ENCODE measurements around the gene SEC14L2.
"Not testable (repeated sequence)": the region's sequence is repeated elsewhere in the genome, so short reads cannot be mapped to it uniquely, and the experiment has no call there.

SEC14L2 gene

DNA sequence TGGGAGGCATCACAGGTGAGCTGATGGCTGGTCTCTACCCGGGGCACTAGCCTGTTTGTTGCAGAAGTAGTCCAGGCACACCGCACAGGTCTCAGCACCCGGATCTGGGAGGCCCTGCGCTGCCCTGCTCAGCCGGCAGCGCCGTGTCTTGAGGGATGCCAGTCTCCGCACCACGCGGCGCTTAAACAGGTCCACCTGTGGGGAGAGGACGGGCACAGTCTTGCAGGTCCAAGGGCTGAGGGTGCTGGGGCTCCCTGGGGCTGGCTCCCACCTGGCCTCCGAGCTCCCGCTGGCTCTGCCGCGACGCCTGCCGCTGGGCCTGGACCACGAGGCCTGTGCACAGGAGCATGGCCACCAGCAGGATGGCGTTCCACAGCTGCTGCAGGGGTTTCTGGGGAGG is 16.8 kb upstream of the SEC14L2 start:
- DNase-seq = no peak

GRCh38 chr22:30381264-30381663 is 15.6 kb upstream of the SEC14L2 start:
- no peak for DNase-seq

GRCh38 chr22:30382340-30382739 is 14.5 kb upstream of the SEC14L2 start:
- DNase-seq = no peak

DNA sequence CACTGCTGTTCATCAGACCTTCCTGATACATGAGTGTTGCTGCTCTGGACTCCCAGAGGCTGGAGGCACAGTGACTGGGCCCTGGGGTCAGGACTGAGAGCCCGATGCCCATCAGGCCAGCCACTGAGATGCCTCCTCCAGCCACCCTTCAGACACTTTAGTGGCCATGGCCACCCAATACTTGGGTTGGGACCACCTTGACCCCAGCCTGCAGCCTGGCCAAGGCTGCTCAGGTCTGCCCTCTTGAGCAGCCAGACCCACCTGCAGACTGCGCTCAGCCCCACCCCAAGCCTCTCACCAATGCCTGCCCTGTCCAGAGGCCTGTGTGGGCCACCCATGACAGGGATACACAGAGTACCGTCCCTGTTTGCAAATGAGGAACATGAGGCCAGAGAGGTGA is 13.8 kb upstream of the SEC14L2 start:
- DNase-seq = no peak

DNA sequence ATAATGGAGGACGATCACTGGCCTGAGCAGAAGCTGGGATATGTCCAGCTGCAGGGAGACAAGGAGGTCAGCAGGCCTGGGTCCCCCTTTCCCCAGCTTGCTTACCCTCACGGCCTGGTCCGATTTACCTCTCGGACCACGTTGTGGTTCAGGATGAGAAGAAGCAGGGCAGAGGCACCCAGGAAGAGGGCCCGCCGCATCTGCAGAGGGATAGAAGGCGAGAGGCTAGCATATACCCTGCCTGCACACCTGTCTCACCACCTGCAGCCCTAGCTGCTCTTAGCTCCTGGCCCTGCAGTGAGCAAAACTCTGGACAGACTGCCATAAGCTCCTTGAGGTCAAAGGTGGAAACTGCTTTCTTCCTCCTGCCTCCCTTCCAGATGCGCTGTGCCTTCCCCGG is 10.9 kb upstream of the SEC14L2 start:
- DNase-seq = no peak

DNA sequence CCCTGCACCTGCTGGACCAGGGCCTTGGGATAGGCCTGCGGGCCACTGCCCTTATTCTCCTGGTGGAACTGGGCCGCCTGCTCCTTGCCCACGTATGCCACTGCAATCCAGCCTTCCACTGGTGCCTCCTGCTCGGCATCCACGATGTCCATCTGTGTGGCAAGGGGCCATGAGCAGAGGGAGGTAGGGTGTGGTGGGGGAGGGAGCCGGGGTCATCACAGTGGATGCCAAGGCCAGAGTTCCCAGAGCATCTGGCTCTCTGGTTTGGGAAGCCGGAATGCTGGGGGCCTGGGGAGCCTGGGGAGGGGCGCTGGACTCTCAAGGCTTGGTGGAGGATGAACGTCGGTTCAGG is 10.2 kb upstream of the SEC14L2 start:
- no peak for DNase-seq

- peak; percentile 68 to 83 for DNase-seq
These were observed 9.6 kb upstream of the SEC14L2 start, which contains the start of gene RNF215 for GRCh38 chr22:30386960-30387827. RNF215 (minus strand) TSS chr22:30387411; CDS start chr22:30387313, 98 bp downstream.

- peak; percentile 74 to 77 for DNase-seq
These were observed 5.7 kb upstream of the SEC14L2 start for GRCh38 chr22:30390974-30391691.

GRCh38 chr22:30392661-30393321 is 4.0 kb upstream of the SEC14L2 start:
- DNase-seq = no peak

- DNase-seq = no peak
These were observed 3.5 kb upstream of the SEC14L2 start for GRCh38 chr22:30393322-30393680.

DNA sequence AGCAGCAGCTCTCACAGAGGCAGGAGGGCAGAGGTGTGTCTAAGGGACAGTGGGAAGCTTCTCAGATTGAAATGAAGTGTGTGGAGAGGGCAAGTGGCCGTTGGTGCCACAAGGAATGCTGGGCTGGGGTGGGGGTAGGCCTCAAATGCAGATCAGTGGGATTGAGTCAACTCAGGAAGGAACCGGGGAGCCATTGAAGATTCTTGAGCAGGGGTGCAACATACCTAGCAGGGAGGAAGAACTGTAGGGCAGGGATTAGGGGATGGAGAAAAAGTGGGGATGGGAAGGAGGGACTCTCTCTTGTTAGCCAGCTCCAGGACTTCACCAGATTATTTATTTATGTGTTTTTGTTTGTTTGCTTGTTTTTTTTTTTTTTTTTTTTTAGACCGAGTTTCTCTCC is 2.9 kb upstream of the SEC14L2 start:
- DNase-seq = no peak

DNA sequence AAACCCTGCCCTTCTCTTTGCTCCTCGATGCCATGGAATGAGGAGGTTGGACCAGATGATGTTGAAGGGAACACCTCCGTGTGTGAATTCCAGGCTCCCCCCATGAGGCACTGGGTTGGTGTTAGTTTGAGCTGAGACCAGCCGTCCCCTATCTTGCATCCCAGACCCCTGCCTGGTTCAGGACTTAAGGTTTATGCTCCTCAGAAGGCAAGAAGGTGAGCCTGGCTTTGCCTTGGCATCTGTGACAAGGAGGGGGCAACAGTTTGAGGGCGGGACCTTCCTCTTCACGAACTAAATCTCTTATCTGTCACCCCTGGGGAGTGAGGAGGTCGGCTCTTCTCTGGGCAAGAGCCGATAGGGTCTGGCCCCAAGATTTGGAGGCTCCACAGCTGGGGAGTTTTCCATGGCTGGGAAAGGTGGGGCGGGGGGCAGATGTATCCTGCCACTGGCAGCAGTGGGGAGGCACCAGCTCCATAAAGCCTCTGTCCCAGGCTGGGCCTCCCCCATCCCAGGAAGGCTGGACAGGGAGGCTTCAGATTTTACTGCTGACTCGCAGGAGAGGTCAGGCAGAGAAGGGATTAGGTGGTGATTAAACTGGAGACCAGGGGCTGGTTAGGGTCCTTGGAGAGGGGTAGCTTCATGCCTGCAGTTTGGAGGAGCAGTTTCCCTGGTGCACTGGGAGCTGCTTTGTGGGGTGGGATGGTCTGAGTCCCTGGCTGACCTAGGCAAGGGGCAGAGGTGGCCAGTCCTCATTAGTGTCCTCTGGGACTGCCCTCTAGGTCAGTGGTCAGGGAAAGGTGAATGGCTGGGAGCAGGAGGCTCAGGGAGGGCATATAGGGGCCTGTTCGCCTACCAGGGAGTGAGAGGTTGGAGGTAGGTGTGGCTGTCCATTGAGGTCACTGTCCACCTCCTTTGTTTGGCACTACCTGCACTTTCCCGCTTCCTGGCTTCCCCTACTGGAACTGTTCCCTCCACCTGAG is 1.1 kb downstream of the SEC14L2 start:
- no peak for DNase-seq

DNA sequence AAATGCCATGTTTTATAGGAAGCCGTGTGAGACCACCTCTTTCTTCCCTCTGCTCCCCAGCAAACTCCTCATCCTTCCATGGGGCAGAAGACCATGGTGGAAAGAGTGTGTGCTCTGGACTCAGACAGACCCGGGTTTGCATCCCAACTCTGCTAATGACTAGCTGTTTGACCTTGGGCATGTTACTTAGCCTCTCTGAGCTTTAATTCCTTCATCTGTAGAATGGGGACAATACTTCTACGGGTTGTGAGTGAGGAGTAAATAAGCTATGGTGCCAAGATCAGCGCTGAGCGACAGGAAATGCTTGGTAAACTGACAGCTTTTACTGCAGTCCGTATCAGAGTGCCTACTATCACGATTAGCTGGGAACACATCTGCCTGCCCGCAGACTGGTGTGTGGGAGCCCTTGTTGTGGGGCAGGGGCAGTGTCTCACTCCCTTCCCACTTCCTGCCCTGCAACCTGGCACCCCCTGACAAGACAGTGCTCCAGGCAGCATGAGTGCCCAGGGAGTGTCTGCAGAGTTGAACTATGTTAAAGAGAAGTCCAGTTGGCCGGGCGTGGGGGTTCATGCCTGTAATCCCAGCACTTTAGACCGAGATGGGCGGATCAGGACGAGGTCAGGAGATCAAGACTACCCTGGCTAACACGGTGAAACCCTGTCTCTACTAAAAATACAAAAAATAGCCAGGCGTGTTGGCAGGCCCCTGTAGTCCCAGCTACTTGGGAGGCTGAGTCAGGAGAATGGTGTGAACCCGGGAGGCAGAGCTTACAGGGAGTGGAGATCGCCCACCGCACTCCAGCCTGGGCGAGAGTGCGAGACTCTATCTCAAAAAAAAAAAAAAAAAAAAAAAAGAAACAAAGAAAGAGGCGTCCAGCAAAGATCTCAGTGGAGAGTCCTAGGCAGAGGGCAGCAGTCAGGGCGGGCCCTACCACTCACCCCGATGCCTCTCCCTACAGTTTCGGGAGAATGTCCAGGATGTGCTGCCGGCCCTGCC is 2.2 kb downstream of the SEC14L2 start:
- DNase-seq = no peak

GRCh38 chr22:30399718-30400117 is 2.9 kb downstream of the SEC14L2 start:
- DNase-seq = no peak

DNA sequence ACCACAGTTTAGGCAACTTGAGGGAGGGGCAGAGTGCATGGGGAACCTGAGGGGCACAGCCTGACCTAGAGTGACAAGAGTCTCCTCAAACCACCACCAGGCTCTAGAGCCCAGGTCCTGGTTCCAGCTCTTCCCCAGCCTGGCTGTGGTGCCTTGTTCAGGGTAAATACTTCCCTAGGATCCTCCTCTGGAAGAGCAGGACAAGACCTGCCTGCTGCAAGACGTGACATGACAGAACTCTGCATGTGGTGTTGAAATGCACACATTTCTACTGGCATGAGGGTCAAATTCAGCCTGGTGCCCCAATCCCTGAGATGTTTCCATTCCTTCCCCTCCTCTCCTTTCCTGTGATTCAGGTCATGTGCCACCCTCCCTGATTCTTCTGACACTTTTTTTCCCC is 3.3 kb downstream of the SEC14L2 start:
- no peak for DNase-seq

DNA sequence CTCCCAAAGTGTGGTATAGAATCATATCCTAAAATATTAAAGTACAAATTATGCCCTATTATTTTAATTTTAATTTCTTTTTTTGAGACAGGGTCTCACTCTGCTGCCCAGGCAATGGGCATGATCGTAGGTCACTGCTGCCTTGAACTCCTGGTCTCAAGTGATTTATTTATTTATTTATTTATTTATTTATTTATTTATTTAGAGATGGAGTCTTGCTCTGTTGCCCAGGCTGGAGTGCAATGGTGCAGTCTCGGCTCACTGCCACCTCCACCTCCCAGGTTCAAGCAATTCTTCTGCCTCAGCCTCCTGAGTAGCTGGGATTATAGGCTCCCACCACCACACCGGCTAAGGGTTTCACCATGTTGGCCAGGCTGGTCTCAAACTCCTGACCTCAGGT is 4.2 kb downstream of the SEC14L2 start:
- not testable (repeated sequence) for DNase-seq

GRCh38 chr22:30402028-30402765 is 5.4 kb downstream of the SEC14L2 start:
- DNase-seq = no peak

DNA sequence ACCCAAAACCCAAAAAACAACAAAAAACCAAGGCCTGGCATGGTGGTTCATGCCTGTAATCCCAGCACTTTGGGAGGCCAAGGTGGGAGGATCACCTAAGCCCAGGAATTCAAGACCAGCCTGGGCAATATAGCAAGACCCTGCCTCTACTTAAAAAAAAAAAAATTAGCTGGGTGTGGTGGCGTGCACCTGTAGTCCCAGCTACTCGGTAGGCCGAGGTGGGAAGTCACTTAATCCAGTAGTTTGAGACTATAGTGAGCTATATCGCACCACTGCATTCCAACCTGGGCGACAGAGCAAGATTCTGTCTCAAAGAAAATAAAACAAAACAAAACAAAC is 5.9 kb downstream of the SEC14L2 start:
- not testable (repeated sequence) for DNase-seq

- no peak for DNase-seq
These were observed 7.5 kb downstream of the SEC14L2 start for GRCh38 chr22:30404307-30404706.

DNA sequence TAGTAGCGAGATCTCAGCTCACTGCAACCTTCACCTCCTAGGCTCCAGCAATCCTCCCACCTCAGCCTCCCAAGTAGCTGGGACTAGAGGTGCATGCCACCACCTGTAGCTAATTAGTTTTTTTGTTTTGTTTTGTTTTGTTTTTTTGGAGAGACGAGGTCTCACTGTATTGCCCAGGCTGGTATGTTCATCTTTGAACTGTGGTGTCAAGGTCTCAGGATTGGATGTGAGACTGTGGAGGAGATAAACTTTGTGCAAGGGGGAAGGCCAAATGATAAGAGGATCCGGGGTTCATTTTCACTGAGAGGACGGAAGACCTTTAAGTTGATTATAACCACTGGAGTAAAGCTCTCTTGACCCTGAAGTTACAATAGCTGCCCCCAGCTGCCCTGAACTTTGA is 8.9 kb downstream of the SEC14L2 start:
- DNase-seq = no peak

- DNase-seq = no peak
These were observed 9.6 kb downstream of the SEC14L2 start for GRCh38 chr22:30406400-30406799.
